Measurements from ENCODE around the gene TIAM1.

The TIAM1 gene

DNA sequence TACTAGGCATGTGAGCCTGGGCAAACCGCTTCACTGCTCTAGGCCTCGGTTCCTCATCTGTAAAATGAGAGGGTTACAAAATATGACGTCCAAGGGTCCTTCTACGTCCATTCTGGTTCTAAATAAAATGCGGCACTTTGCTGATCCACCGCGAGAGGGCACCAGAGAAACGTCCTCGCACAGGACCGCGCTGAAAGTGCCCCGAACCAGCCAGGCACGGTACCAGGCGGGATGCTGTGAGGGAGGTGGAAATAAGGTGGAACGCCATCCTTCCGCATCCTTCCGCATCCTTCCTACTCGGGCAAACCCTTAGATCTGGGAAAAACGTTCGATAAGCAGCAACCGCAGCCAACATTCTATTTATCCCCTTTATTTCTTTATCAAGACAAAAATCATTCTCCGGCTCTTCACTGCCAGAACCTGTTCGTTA is 245.5 kb downstream of the TIAM1 start:
- H3K27ac Mint-ChIP-seq = peak overlapping the region; percentile 27
- H3K9me3 Mint-ChIP-seq = peaks cover 8% of the 10 kb centered on the region
- H3K4me1 Mint-ChIP-seq (ENCODE audit: low read depth) = peaks cover 24% of the 10 kb centered on the region
- H3K4me3 Mint-ChIP-seq = peak overlapping the region; percentile 57
- H3K27me3 Mint-ChIP-seq (ENCODE audit: low read depth) = peaks cover 10% of the 10 kb centered on the region
- H3K36me3 Mint-ChIP-seq (ENCODE audit: low read depth) = peaks cover 2% of the 10 kb centered on the region
- DNase-seq (ENCODE audit: low spot score) = peak; percentile 63

DNA sequence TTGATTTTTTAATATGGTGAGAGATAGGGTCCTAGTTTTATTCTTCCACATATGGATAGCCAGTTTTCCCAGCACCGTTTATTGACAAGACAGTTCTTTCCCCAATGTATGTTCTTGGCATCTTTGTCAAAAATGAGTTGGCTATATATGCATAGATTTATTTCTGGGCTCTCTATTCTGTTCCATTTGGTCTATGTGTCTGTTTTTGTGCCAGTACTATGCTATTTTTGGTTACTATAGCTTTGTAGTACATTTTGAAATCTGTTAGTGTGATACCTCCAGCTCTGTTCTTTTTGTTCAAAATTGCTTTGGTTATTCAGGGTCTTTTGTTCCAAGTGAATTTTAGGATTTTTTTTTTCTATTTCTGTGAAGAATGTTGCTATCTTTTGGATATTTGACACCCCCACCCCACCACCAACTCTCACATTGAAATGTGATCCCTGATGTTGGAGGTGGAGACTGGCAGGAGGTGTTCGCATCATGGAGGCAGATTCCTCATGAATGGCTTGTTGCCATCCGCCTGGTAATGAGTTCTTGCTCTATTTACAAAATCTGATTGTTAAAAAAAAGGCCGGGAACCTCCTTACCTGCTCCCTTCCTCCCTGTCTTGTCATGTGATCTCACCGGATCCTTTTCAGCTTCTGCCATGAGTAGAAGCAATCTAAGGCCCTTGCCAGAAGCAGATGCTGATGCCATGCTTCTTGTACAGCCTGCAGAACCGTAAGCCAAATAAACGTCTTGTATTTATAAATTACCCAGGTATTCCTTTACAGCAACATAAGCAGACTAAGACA is 251.0 kb downstream of the TIAM1 start:
- DNase-seq (ENCODE audit: low spot score) = no peak
- H3K27me3 Mint-ChIP-seq (ENCODE audit: low read depth) = peaks cover 39% of the 10 kb centered on the region
- H3K27ac Mint-ChIP-seq = no peak overlapping the region
- H3K36me3 Mint-ChIP-seq (ENCODE audit: low read depth) = no peaks in the 10 kb centered on the region
- H3K4me3 Mint-ChIP-seq = no peak overlapping the region
- peaks cover 1% of the 10 kb centered on the region for H3K4me1 Mint-ChIP-seq (ENCODE audit: low read depth)
- peaks cover 8% of the 10 kb centered on the region for H3K9me3 Mint-ChIP-seq

DNA sequence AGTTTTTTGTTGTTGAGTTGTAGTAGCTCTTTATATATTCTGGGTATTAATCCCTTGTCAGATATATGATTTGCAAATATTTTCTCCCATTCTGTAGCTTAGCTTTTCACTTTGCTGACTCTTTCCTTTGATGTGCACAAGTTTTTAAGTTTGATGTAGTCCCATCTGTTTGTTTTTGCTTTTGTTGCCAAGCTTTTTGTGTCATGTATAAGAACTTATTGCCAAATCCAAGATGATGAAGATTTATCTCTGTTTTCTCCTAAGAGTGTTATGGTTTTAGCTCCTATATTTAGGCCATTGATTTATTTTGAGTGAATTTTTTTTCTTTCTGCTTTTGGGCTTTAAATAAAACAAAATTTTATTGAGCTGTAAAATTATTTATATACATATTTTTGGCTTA is 253.7 kb downstream of the TIAM1 start:
- no peak overlapping the region for H3K4me3 Mint-ChIP-seq
- H3K4me1 Mint-ChIP-seq (ENCODE audit: low read depth) = peaks cover 18% of the 10 kb centered on the region
- H3K27ac Mint-ChIP-seq = no peak overlapping the region
- H3K36me3 Mint-ChIP-seq (ENCODE audit: low read depth) = no peaks in the 10 kb centered on the region
- peaks cover 8% of the 10 kb centered on the region for H3K9me3 Mint-ChIP-seq
- no peak for DNase-seq (ENCODE audit: low spot score)
- peaks cover 46% of the 10 kb centered on the region for H3K27me3 Mint-ChIP-seq (ENCODE audit: low read depth)

DNA sequence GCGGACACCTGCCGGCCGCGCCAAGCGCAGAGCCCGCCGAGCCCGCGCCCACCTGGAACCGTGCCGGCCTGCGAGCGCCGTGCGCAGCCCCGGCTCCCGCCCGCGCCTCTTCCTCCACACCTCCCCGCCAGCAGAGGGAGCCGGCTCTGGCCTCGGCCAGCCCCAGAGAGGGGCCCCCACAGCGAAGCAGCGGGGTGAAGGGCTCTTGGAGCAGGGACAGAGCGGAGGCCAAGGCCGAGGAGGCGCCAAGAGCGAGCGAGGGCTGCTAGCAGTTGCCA is 255.6 kb downstream of the TIAM1 start:
- no peak overlapping the region for H3K4me3 Mint-ChIP-seq
- peaks cover 42% of the 10 kb centered on the region for H3K27me3 Mint-ChIP-seq (ENCODE audit: low read depth)
- no peak overlapping the region for H3K27ac Mint-ChIP-seq
- H3K9me3 Mint-ChIP-seq = no peaks in the 10 kb centered on the region
- no peak for DNase-seq (ENCODE audit: low spot score)
- H3K4me1 Mint-ChIP-seq (ENCODE audit: low read depth) = peaks cover 18% of the 10 kb centered on the region
- H3K36me3 Mint-ChIP-seq (ENCODE audit: low read depth) = no peaks in the 10 kb centered on the region

DNA sequence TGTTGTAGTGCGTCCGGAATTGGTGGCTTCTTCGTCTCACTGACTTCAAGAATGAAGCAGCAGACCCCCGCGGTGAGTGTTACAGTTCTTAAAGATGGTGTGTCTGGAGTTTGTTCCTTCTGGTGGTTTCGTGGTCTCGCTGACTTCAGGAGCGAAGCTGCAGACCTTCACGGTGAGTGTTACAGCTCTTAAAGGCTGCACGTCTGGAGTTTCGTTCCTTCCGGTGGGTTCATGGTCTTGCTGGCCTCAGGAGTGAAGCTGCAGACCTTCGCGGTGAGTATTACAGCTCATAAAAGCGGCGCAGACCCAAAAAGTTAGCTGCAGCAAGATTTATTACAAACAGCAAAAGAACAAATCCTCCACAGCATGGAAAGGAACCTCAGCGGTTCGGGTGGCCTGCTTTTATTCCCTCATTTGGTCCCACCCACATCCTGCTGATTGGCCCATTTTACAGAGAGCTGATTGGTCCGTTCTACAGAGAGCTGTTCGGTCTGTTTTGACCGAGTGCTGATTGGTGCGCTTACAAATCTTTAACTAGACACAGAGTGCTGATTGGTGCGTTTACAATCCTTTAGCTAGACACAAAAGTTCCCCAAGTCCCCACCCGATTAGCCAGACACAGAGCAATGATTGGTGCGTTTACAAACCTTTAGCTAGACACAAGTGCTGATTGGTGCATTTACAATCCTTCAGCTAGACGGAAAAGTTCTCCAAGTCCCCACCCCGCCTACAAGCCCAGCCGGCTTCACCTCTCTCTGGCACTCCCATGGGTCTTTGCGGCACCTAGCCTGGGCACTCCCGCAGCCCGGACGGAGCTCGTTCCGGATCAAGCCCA is 256.2 kb downstream of the TIAM1 start:
- DNase-seq (ENCODE audit: low spot score) = no peak
- Mint-ChIP-seq H3K9me3 (no peaks in the 10 kb centered on the region), H3K27me3 (ENCODE audit: low read depth) (peaks cover 39% of the 10 kb centered on the region), H3K4me3 (peak overlapping the region; percentile 59), H3K27ac (no peak overlapping the region), H3K36me3 (ENCODE audit: low read depth) (no peaks in the 10 kb centered on the region), H3K4me1 (ENCODE audit: low read depth) (peaks cover 18% of the 10 kb centered on the region)

DNA sequence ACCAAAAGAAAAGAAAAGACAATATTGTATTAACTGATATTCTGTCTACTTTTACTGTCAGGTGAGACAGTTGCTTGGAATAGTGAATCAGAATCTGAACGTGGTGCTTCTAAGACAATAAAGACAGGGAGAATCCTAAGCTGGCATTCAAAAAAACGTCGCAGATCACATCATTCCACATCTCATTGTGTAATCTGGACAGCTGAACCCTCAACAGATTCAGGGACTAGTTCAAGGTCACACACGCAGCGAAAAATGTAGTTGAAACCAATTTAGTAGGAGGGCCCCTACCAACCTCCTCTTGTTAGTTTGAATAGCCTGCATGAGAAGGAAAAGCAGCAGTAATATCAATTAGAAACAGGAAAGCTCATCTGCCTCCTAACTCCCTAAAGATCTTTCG is 259.4 kb downstream of the TIAM1 start:
- DNase-seq (ENCODE audit: low spot score) = no peak
- no peaks in the 10 kb centered on the region for H3K36me3 Mint-ChIP-seq (ENCODE audit: low read depth)
- peaks cover 45% of the 10 kb centered on the region for H3K27me3 Mint-ChIP-seq (ENCODE audit: low read depth)
- H3K9me3 Mint-ChIP-seq = no peaks in the 10 kb centered on the region
- H3K4me3 Mint-ChIP-seq = no peak overlapping the region
- H3K27ac Mint-ChIP-seq = no peak overlapping the region
- H3K4me1 Mint-ChIP-seq (ENCODE audit: low read depth) = peaks cover 21% of the 10 kb centered on the region

DNA sequence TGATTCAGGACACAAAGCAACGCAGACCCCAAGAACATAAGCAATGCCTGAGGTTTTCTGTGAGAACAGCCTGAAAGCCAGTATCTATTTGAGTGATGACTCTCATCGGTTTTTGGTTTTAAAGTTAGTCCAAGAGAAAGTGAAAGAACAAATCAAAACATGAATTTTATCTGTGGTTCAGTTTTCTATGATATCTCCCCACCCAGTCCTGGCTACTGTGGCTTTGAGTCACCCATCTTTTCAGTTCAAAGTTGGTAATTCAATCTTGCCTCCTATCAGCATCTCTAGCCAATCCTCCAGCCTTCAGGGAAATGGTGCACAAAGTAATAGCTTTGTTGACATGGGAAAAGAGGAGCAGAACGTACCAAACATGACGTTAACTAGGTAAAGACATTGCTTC is 265.3 kb downstream of the TIAM1 start:
- H3K27me3 Mint-ChIP-seq (ENCODE audit: low read depth) = peaks cover 58% of the 10 kb centered on the region
- H3K9me3 Mint-ChIP-seq = no peaks in the 10 kb centered on the region
- DNase-seq (ENCODE audit: low spot score) = peak; percentile 40
- H3K27ac Mint-ChIP-seq = no peak overlapping the region
- H3K4me1 Mint-ChIP-seq (ENCODE audit: low read depth) = peaks cover 16% of the 10 kb centered on the region
- H3K4me3 Mint-ChIP-seq = no peak overlapping the region
- no peaks in the 10 kb centered on the region for H3K36me3 Mint-ChIP-seq (ENCODE audit: low read depth)

DNA sequence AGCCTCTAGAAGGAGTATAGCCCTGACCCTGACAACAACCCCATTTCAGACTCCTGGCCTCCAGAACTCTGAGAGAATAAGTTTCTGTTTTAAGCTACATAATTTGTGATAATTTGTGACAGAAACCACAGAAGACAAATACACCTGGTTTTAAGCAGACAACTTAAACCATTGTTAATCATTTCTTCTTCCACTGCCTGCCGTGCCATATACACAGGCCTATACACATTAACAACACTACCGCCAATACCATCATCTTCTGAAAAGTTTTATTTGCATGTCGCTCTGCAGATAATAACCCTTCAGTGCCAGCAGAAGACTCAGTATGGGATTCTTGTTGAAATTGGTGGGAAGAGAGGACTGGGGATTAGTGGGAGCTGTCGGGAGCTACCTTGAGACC is 265.8 kb downstream of the TIAM1 start:
- Mint-ChIP-seq H3K27me3 (ENCODE audit: low read depth) (peaks cover 62% of the 10 kb centered on the region), H3K4me1 (ENCODE audit: low read depth) (peaks cover 16% of the 10 kb centered on the region), H3K9me3 (no peaks in the 10 kb centered on the region), H3K27ac (no peak overlapping the region), H3K36me3 (ENCODE audit: low read depth) (no peaks in the 10 kb centered on the region), H3K4me3 (peak overlapping the region; percentile 17)
- no peak for DNase-seq (ENCODE audit: low spot score)

DNA sequence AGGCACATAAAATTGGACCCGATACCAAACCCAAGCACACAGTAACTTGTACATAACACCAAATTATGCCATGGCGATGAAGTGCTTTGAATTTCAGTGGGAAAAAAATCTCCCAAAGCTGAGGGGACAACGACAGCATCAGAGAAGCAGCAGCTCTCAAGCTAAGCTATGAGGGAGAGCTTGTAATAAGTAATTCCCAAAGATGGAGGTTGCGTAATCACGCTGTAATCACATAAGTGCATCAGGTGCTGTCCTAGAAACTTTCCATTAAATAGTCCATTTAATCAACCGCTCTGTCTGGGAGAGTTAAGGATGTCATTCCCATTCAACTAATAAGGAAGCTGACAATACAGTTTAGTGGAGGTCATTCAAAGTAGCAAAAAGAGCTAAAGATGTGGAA is 268.2 kb downstream of the TIAM1 start:
- Mint-ChIP-seq H3K4me1 (ENCODE audit: low read depth) (peaks cover 20% of the 10 kb centered on the region), H3K36me3 (ENCODE audit: low read depth) (no peaks in the 10 kb centered on the region), H3K27me3 (ENCODE audit: low read depth) (peaks cover 62% of the 10 kb centered on the region), H3K9me3 (no peaks in the 10 kb centered on the region), H3K4me3 (no peak overlapping the region), H3K27ac (no peak overlapping the region)
- DNase-seq (ENCODE audit: low spot score) = no peak

DNA sequence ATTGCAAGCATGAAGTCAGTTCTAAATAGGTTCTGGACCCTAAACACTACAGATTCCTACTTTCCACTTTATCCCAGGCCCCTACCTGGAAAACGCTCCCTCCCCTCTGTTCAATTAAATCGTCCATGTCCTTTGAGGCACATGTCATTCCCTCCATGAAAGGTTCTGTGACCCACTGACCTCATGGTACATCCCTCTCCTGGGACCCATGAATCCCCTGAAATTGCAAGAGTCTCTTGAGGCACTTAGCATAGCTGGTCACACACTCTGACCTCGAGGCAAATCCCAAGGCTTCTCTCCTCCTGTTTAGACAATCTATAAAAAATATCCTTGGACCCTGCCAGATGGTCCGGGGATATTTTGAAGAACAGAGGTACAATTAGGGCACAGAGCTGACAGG is 271.5 kb downstream of the TIAM1 start:
- Mint-ChIP-seq H3K4me3 (no peak overlapping the region), H3K27me3 (ENCODE audit: low read depth) (peaks cover 57% of the 10 kb centered on the region), H3K27ac (no peak overlapping the region), H3K9me3 (no peaks in the 10 kb centered on the region), H3K4me1 (ENCODE audit: low read depth) (peaks cover 3% of the 10 kb centered on the region), H3K36me3 (ENCODE audit: low read depth) (no peaks in the 10 kb centered on the region)
- DNase-seq (ENCODE audit: low spot score) = no peak
